Common myeloid progenitor, CD34-positive (primary cell): Measurements from ENCODE around the gene TBL1Y.

ENCODE experiments used
- CTCF ChIA-PET: fragments of 350-600 bp; sonication (Branson Sonifier 250); formaldehyde crosslinking; loops from one replicate; lab custom pipeline; 2021; ENCODE audit warnings: antibody characterized with exemption; lab: Charles Lee
- POLR2A ChIA-PET: fragments of 350-600 bp; sonication (Branson Sonifier 250); formaldehyde crosslinking; loops from one replicate; lab custom pipeline; 2021; ENCODE audit warnings: antibody characterized with exemption; lab: Charles Lee
- DNase-seq, 3 donors: peaks; one replicate each; pipeline versions ENCODE4 v3.0.0 to v3.0.0-alpha.2; 2013
- H3K27ac ChIP-seq, 2 experiments: 1 replicate in 1 of 2; 2 replicates in 1 of 2; pipeline ENCODE4 v1.7.0; 2013; ENCODE audit warnings: inconsistent platforms in 2 of 2, low read length in 2 of 2, mild to moderate bottlenecking in 2 of 2, low read depth in 1 of 2, moderate library complexity in 1 of 2; ENCODE audit not compliant: severe bottlenecking in 2 of 2, insufficient read depth in 1 of 2, poor library complexity in 1 of 2
- H3K27me3 ChIP-seq, 5 experiments: replicated peaks in 2 of 5; 1 replicate in 3 of 5; 2 replicates in 2 of 5; pipeline versions ENCODE4 v1.6.1 to v1.7.0; 2013; ENCODE audit warnings: low read length in 4 of 5, mild to moderate bottlenecking in 2 of 5, moderate library complexity in 2 of 5, inconsistent platforms in 1 of 5; ENCODE audit not compliant: insufficient read depth in 5 of 5, control insufficient read depth in 4 of 5
- H3K36me3 ChIP-seq, 4 experiments: 1 replicate in 2 of 4; 2 replicates in 2 of 4; pipeline versions ENCODE4 v1.6.1 to v1.7.0; 2013; ENCODE audit warnings: low read length in 3 of 4, control low read depth in 1 of 4, mild to moderate bottlenecking in 1 of 4; ENCODE audit not compliant: control insufficient read depth in 4 of 4, insufficient read depth in 4 of 4
- H3K4me1 ChIP-seq, 4 experiments: 1 replicate in 3 of 4; 2 replicates in 1 of 4; pipeline versions ENCODE4 v1.6.1 to v1.7.1; 2013; ENCODE audit warnings: low read length in 3 of 4, mild to moderate bottlenecking in 3 of 4, control low read depth in 1 of 4, inconsistent platforms in 1 of 4, moderate library complexity in 1 of 4; ENCODE audit not compliant: control insufficient read depth in 4 of 4, insufficient read depth in 4 of 4; ENCODE audit errors: control extremely low read depth in 1 of 4
- H3K4me3 ChIP-seq, 7 experiments: 1 replicate in 4 of 7; 2 replicates in 3 of 7; pipeline versions ENCODE4 v1.5.1 to v1.7.0; 2013; ENCODE audit warnings: mild to moderate bottlenecking in 7 of 7, low read length in 6 of 7, moderate library complexity in 6 of 7, inconsistent platforms in 2 of 7, low read depth in 2 of 7, control low read depth in 1 of 7; ENCODE audit not compliant: insufficient read depth in 4 of 7, control insufficient read depth in 1 of 7; ENCODE audit errors: extremely low read depth in 1 of 7
- H3K9me3 ChIP-seq, 5 experiments: 1 replicate in 4 of 5; 2 replicates in 1 of 5; pipeline versions ENCODE4 v1.6.1 to v1.7.1; 2013; ENCODE audit warnings: low read length in 4 of 5, mild to moderate bottlenecking in 2 of 5, inconsistent platforms in 1 of 5, low read depth in 1 of 5, moderate library complexity in 1 of 5; ENCODE audit not compliant: control insufficient read depth in 4 of 5, insufficient read depth in 2 of 5; ENCODE audit errors: control extremely low read depth in 1 of 5
- WGBS: methylation state at CpG from one replicate; pipeline ENCODE4 v1.1.5; 2013; ENCODE audit not compliant: insufficient coverage; 5-methylcytosine and 5-hydroxymethylcytosine counted together

TBL1Y gene

GRCh38 chrY:6935497-6935896 lies 25.0 kb downstream of the TBL1Y start:
- DNase-seq: no peak
- no peaks in the 10 kb centered on the region for H3K27me3 ChIP-seq
- H3K4me1 ChIP-seq: no peaks in the 10 kb centered on the region
- no peaks in the 10 kb centered on the region for H3K9me3 ChIP-seq
- CTCF ChIA-PET: no interaction called here
- H3K36me3 ChIP-seq: no peaks in the 10 kb centered on the region
- WGBS: no CpG with 5 or more reads among the region's 2 CpGs
- H3K27ac ChIP-seq: no peak overlapping the region
- no peak overlapping the region for H3K4me3 ChIP-seq
- POLR2A ChIA-PET: no interaction called here

- CTCF ChIA-PET: no interaction called here
- H3K4me1 ChIP-seq: no peaks in the 10 kb centered on the region
- POLR2A ChIA-PET: no interaction called here
These were observed 37.2 kb downstream of the TBL1Y start for GRCh38 chrY:6947695-6948094.

GRCh38 chrY:6948378-6948777 lies 37.9 kb downstream of the TBL1Y start:
- DNase-seq: no peak
- WGBS: no CpG with 5 or more reads among the region's 13 CpGs
- no peaks in the 10 kb centered on the region for H3K36me3 ChIP-seq
- no peak overlapping the region for H3K27ac ChIP-seq
- no peaks in the 10 kb centered on the region for H3K4me1 ChIP-seq
- no peak overlapping the region for H3K4me3 ChIP-seq
- H3K27me3 ChIP-seq: no peaks in the 10 kb centered on the region
- CTCF ChIA-PET: no interaction called here
- no peaks in the 10 kb centered on the region for H3K9me3 ChIP-seq
- POLR2A ChIA-PET: interaction anchor here (0.6 kb wide), 2 partner anchors 175 to 923 kb away, joined by 3 to 4 read pairs; no protein-coding TSS in a partner anchor

More at GRCh38 chrY:6947695-6948094, 37.2 kb downstream of the TBL1Y start:
- DNase-seq: no peak
- Histone ChIP-seq H3K9me3 (no peaks in the 10 kb centered on the region), H3K27me3 (no peaks in the 10 kb centered on the region), H3K4me3 (no peak overlapping the region), H3K27ac (no peak overlapping the region), H3K36me3 (no peaks in the 10 kb centered on the region)

GRCh38 chrY:6949947-6950346 lies 39.5 kb downstream of the TBL1Y start:
- Histone ChIP-seq H3K4me1 (no peaks in the 10 kb centered on the region), H3K27ac (no peak overlapping the region), H3K36me3 (no peaks in the 10 kb centered on the region), H3K4me3 (no peak overlapping the region), H3K27me3 (no peaks in the 10 kb centered on the region), H3K9me3 (no peaks in the 10 kb centered on the region)
- no peak for DNase-seq
- no CpG with 5 or more reads among the region's 4 CpGs for WGBS
- CTCF ChIA-PET: no interaction called here
- POLR2A ChIA-PET: no interaction called here

- Histone ChIP-seq H3K9me3 (no peaks in the 10 kb centered on the region), H3K36me3 (no peaks in the 10 kb centered on the region), H3K4me3 (no peak overlapping the region), H3K27ac (no peak overlapping the region), H3K4me1 (peaks cover 0 to 2% (median 0%) of the 10 kb centered on the region in 4 experiments), H3K27me3 (no peaks in the 10 kb centered on the region)
- POLR2A ChIA-PET: no interaction called here
- peak in 1 of 3 donors; percentile 45 for DNase-seq
- no CpG with 5 or more reads among the region's 11 CpGs for WGBS
- CTCF ChIA-PET: interaction anchor here (1.4 to 2.7 kb wide), 2 partner anchors 22 to 121 kb away, joined by 3 to 10 read pairs; no protein-coding TSS in a partner anchor
These were observed 54.2 kb downstream of the TBL1Y start for GRCh38 chrY:6964732-6965131.

GRCh38 chrY:6966521-6966920 lies 56.0 kb downstream of the TBL1Y start:
- CTCF ChIA-PET: interaction anchor here (2.7 kb wide), 1 partner anchor 119 kb away, joined by 10 read pairs; no protein-coding TSS in a partner anchor
- Histone ChIP-seq H3K4me1 (peaks cover 0 to 2% (median 0%) of the 10 kb centered on the region in 4 experiments), H3K27ac (no peak overlapping the region), H3K9me3 (no peaks in the 10 kb centered on the region), H3K27me3 (no peaks in the 10 kb centered on the region), H3K36me3 (no peaks in the 10 kb centered on the region), H3K4me3 (no peak overlapping the region)
- no CpG with 5 or more reads among the region's 3 CpGs for WGBS
- POLR2A ChIA-PET: no interaction called here
- no peak for DNase-seq

- DNase-seq: no peak
- Histone ChIP-seq H3K36me3 (no peaks in the 10 kb centered on the region), H3K9me3 (no peaks in the 10 kb centered on the region), H3K27me3 (no peaks in the 10 kb centered on the region), H3K27ac (no peak overlapping the region), H3K4me3 (no peak overlapping the region), H3K4me1 (peaks cover 0 to 2% (median 0%) of the 10 kb centered on the region in 4 experiments)
- WGBS: no CpG with 5 or more reads among the region's 5 CpGs
- CTCF ChIA-PET: no interaction called here
- POLR2A ChIA-PET: no interaction called here
These were observed 57.2 kb downstream of the TBL1Y start for GRCh38 chrY:6967736-6968135.
